AG20443 (cell line): Measurements from ENCODE around the gene GALNT15.

Source experiments
- DNase-seq: peaks from one replicate; pipeline ENCODE4 v3.0.0; 2012; ENCODE audit warnings: low spot score, mixed read lengths

Gene GALNT15

DNA sequence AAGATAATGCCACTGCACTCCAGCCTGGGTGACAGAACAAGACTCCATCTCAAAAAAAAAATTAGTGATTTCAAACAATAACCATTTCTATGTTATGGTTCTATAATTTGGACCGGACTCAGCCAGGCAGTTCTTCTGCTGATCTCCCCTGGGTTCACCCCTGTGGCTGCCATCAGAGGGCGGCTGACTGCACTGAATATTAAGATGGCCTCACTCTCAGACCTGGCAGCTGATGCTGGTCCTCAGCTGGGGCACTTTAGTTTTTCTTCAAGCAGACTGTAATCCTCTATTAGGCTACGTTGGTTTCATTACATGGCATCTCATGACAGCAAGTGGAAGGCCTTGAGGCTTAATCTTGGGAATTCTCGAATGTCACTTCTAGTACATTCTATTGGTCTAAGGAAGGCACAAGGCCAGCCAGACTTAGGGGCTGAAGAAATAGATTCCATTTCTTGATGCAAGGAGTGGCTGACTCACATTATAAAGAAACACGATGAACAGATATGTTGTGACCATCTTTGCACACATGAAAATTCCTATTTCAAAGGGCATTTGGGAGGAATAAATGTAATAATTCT is 12.8 kb downstream of the GALNT15 start:
- DNase-seq, result no peak

GRCh38 chr3:16188071-16188470 is 13.6 kb downstream of the GALNT15 start:
- no peak for DNase-seq

GRCh38 chr3:16189201-16189600 is 14.7 kb downstream of the GALNT15 start:
- DNase-seq, result no peak

DNA sequence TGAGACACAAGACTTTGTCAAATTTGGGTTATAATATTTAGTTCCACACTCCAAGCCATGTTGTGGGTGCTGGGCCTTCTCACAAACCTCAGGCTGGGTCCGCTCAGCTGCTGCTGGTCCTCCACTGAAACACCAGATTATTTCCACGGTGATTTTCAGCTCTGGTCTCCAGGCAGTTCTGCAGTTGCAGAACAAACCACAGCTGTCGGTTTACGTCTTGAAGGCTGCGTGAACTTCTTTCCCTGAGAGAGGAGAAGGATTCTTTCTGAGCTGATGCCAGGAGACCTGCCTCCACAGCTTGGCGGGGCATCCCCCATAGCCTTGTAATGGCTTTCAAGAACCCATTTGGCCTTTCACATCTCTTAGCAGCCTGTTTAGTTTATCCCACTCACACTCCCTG is 16.2 kb downstream of the GALNT15 start:
- no peak for DNase-seq

GRCh38 chr3:16191591-16191990 is 17.1 kb downstream of the GALNT15 start:
- DNase-seq, result no peak

DNA sequence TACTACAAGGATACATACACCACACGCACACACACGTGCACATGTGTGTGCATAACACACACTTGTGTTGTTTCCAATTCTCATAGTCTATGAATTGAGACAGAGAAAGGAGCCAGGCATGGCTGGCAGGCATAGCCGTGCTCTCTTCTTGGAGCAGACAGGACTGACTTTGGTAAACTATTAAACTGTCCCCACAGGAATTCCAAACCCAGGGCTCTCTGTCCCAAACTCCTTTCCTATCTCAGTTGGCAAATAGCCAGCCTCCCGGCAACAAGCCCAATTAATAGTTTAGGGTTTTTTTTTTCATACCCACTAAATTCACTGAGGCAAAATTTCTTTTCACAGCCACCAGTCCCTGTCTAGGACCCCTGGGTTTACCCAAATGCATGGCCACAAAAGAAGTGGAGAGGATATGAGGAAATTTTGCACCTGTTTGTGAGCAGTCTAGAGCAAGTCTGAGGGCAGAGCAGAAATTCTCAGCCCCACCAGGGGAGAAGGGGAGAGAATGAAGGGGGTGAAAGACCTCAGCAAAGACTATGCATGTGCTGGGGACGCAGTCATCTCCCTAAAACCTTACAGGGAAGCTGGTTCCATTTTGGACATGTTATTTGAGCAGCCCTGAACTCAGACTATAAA is 17.8 kb downstream of the GALNT15 start:
- DNase-seq, result no peak

DNA sequence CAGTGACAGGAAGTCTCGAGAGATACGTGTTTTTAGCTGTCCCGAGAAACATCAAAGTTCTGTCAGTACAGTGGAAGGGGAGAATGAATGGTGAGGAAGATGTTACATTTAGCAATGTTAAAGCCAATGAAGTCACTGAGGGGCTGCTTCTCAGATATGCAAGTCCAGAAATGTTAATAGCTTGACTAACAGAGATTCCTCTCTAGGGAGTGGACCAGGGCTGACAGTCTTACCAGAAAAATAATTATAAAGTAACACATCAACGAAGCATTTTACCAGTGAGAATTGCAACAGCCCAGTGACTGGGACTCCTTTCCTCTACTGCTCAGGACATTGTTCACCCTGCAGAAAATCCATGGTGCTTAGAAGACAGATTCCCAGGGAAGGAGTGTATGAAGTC is 23.9 kb downstream of the GALNT15 start:
- DNase-seq, result no peak

GRCh38 chr3:16199769-16200168 is 25.3 kb downstream of the GALNT15 start:
- DNase-seq, result no peak

GRCh38 chr3:16200411-16200810 is 25.9 kb downstream of the GALNT15 start:
- peak; percentile 52 for DNase-seq

DNA sequence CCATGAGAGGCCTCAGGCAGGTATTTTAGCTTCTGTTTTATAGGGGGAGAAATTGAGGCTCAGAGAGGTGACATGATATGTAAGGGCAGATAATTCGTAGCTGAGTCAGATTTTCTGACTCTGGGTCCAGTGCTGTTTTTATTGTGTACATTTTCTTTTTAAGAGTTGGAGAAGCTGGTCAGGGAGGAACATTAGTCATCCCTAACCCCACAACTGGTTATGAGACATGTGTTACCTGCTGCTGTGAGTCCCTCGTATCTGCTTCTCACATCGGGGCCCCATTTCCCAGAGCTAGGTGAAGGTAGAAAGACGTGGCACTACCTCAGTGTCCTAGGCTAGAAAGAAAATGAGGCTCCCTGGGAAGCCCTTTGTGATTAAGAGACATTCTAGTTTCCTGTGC is 28.6 kb downstream of the GALNT15 start:
- no peak for DNase-seq

- no peak for DNase-seq
Observed at GRCh38 chr3:16203671-16204629, 29.5 kb downstream of the GALNT15 start.

GRCh38 chr3:16204751-16205150 is 30.3 kb downstream of the GALNT15 start:
- DNase-seq, result no peak

- DNase-seq, result peak; percentile 38
Observed at GRCh38 chr3:16205156-16205870, 30.8 kb downstream of the GALNT15 start.

DNA sequence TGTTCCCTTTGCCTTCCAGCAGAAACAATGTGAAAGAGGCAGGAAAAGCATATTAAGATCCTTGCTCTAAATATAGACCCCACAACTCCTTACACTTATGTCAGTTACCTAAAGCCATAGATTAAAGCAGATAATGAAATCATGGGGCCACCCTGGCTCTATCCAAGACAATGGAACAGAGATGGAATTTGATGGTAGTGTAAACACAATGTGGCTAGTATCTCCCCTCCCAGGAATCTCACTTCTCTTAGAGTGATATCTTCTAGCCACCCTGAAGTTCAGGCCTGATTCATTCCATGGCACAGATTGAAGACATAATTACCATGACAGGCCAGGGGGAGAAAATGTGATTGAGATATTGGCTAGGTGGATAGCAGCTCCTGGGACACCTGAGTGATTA is 32.6 kb downstream of the GALNT15 start:
- DNase-seq, result no peak

DNA sequence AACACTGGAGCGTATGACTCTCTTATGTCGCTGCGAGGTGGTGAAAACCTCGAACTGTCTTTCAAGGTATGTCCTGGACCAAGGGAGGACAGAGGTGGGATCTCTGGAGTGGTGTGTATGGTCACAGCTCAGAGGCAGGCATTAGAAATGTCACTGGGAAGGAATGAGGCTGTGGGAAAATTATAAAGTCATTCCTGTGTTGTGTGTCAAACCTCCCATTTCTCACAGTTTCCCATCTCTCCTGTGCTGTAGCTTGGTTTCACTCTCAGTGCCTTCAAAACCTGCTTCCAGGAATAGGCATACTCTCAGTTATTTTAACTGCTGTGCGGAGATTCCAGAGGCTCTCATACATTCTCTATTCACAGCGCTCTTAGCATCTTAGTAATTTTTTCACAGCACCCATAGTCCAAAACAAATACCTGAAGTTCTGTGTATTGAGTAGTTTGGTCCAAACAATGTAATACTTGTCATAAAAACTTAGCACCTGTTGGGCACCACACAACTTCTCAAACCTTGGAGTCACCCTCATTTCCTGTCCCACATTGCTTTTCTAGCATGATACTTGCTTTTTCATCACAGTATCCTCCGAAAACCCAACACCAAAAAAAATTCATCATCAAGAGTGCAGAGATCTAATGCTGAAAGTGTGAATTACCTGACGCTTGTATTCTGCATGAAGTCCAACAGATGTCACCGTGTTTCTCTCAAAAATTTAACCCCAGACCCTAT is 36.9 kb downstream of the GALNT15 start:
- peak; percentile 45 for DNase-seq

DNA sequence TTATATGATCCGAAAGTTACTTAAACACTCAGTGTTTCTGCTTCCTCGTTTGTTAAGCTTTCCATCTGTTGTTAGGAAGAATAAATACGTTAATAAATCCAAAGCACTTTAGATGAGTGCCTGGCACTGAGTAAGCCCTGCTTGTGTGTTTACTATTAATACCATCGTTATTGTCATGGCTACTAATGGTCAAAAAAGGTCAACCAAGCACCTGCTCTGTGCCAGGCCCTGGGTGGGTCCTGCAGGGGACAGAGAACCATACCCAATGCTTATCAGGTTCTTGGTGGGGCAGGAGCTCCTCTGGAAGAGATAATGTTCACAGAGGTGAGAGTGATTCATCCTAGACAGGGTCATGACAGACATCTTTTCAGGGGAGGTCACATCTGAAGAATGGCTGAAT is 39.9 kb downstream of the GALNT15 start:
- DNase-seq, result no peak

GRCh38 chr3:16216373-16216935 is 42.0 kb downstream of the GALNT15 start:
- DNase-seq, result no peak

DNA sequence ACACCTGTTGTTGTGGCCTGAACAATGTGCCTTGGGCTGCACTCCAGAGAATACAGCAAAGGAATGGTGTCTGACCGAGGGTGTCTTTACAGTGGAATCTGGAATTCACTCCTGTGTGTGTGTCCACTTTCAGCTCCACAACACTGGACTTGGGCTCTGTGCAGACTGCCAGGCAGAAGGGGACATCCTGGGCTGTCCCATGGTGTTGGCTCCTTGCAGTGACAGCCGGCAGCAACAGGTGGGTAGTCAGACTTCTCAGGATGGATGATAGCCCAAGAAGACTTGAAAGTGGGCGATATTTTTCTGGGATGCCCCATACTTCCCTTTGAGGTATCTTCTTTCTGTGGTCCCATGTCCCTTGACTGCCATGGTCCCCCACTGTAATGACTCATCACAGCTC is 45.3 kb downstream of the GALNT15 start:
- DNase-seq, result no peak

GRCh38 chr3:16221990-16222389 is 47.5 kb downstream of the GALNT15 start:
- no peak for DNase-seq

DNA sequence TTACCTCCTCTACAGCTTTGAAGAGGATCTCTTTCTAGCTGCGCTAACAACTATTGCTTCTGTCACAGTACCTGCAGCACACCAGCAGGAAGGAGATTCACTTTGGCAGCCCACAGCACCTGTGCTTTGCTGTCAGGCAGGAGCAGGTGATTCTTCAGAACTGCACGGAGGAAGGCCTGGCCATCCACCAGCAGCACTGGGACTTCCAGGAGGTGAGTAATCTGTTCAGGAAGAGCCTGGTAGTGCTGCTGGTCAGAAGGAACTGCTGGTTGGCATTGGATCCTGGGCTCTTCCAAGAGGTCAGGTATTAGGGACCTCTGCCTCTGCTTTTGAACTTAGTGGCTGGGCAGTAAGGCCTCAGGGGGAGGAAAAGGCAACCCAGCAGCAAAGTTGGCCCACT is 48.1 kb downstream of the GALNT15 start:
- no peak for DNase-seq

- no peak for DNase-seq
Observed at GRCh38 chr3:16224325-16224724, 49.8 kb downstream of the GALNT15 start.
